Suppressor macrophage treated with lipopolysaccharide for 4 hours (primary cell): Measurements from ENCODE around the gene USP24.

Experiments used
- DNase-seq: peaks from one replicate; pipeline ENCODE4 v3.0.0-alpha.2; 2020

The USP24 gene

DNA sequence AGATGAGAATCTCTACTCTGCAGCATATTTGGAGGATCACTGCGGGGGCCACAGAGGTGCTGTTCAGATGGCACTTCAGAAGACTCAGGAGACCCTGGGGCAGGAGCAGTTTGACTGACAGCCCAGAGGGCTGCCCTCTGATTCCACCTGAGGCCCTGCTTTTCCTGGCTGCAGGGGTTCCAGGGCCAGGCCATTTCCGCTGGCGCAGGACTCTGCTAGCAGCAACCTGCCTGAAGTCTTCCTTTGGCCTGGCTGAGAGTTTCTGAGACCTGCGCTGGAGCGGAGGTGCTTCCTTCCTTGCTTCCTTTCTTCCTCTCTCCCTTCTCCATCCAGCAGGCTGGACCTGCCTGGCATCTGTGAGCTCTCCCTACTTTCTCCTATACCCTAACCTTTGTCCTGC is 164.0 kb downstream of the USP24 start:
- DNase-seq: no peak

DNA sequence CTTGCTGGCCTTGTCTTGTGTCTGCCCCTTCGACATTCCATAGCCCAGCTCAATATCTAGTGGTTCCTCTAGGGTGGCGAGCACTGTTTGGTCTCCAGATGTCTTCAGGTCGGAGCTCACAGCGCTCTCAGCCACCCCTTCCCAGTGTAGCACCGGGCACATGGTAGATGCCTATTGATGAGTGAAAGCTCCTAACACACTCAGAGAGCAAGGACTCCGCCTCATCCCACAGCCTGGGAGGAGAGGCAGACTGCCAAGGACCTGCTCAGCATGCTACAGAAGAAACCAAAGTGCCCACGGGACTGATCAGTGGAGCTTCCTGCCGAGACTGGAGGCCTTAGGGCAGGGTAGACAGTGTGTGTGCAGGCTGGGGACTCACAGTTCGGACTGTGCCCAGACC is 164.9 kb downstream of the USP24 start:
- no peak for DNase-seq

DNA sequence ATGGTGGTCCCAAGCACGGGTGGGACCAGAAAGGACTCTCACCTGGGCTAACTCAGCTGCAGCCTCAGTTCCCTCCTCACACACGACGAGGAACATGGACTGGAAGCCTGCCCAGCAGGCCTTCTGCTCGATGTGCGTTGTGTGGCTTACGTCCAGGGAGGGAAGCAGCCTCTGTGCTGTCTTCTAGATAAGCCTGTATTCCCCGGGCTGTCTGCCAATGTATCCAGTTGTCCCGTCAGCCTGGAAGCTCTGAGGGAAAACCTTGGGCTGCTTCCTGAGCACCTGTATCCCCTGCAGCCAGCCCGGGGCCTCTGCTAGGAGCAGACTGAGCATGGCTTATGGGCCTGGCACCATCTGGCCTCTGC is 165.3 kb downstream of the USP24 start:
- no peak for DNase-seq

DNA sequence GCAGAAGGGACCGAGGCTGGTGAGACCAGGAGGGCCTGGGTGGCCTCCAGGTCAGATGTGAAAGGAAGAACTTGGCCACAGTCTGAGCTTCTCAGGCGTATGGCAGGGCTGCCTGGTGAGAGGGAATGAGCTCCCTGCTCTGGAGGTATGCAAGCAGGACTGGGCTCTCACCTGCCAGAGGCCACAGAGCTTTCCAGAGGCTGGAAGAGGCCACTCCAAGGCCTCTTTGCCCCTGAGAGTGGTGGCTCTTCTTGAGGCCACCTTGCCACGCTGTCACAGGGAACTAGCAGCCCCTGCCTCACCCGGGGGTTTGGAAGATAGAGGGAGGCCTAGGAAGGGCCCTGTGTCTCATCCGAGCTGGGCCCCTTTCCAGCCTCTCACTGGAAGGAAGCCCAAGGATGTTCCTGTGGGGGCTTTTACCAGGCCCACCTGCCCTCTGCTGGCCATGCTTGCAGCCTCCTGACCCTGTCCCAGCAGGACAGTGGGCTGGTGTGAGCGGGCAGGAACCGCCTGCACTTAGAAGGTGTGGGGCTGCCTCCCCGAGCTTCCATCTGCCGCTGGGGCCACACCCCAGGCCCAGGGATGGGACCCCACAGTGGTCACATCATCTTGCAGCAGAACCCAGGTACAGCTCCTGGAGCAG is 165.8 kb downstream of the USP24 start:
- DNase-seq: no peak

DNA sequence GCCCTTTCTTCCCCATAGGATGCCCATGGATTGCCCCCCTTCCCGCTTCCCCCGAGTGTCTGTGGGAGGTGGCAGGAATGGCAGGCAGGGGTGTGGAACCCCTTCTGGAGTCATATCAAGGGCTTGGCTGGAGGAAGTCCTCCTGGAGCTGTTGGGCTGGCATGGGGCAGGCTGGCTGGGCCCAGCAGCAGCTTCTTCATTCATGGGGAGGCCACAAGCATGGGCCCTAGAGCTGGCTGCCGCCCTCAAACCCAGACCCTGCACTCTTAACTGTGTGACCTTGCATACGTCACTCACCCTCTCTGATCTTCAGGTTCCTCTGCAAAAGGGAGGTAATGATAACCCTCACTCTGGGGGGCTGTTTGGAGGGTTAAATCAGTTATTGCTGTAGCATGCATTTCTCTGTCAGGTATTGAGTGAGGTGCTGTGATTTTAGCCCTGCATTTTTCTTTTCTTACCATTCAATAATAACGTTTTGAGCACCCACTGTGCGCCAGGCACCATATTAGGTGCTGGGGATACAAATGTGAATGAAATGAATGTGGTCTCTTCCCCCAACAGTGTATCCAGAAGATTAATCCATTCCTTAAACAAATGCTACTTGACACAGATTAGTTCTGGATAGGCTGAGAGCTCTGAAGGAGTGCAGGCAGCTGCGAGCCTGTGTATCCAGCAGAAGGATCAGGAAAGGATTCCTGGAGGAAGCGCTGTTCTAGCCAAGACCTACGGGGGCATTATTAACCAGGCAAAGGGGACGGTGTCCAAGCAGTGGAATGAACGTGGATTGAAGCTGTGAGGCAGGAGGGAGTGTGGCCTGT is 166.5 kb downstream of the USP24 start:
- no peak for DNase-seq

DNA sequence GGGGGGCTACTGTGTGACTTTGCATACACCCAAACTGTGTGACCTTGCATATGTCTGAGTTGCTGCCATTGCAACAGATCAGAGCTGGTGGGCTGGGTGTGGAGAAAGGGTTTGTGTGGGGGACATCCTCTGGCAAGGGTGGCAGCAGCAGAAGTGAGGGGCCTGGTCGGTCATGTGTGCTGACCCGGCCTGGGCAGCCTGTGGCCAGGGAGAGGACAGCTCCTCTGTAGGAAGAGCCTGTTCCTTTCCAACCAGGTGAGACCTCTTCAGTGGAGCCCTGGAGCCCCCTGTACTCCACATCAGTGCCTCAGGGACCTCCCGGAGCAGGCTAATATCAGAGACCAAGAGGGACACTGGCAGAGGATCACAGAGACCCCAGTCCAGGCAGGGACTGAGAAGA is 167.6 kb downstream of the USP24 start:
- no peak for DNase-seq

DNA sequence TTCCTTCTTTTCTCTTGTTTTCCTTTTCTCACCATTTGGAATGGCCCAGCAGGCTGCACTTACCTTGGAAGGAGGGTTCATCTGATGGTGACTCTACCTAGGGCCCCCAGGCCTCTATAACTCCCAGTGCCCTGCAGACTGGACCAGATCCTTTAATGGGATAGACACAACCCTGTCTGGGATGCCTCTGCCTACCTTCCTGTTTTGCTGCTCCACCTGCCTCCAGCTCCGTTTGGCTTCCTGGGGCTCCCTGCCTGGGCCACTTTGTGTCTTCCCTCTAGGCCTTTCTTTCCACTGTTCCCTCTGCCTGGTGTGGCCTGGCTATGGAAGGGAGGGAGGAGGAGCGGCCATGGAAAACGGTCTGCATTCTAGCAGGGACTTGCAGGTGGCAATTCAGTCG is 168.3 kb downstream of the USP24 start:
- no peak for DNase-seq

DNA sequence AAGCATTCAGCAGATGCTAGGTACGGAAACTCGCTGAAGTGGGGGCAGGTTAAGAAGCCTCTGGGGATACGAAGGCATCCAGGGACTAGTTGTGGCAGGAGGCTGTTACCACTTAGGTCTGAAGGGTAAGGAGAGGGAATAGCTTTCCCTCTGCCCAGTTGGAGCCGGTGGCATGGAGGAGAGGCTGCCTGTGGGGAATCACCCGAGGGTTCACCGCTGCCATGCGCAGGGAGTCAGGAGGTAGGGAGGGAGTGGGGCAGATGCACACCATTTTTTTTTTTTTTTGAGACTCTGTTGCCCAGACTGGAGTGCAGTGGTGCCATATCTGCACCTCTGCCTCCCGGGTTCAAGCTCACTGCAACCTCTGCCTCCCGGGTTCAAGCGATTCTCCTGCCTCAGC is 169.7 kb downstream of the USP24 start:
- DNase-seq: no peak

DNA sequence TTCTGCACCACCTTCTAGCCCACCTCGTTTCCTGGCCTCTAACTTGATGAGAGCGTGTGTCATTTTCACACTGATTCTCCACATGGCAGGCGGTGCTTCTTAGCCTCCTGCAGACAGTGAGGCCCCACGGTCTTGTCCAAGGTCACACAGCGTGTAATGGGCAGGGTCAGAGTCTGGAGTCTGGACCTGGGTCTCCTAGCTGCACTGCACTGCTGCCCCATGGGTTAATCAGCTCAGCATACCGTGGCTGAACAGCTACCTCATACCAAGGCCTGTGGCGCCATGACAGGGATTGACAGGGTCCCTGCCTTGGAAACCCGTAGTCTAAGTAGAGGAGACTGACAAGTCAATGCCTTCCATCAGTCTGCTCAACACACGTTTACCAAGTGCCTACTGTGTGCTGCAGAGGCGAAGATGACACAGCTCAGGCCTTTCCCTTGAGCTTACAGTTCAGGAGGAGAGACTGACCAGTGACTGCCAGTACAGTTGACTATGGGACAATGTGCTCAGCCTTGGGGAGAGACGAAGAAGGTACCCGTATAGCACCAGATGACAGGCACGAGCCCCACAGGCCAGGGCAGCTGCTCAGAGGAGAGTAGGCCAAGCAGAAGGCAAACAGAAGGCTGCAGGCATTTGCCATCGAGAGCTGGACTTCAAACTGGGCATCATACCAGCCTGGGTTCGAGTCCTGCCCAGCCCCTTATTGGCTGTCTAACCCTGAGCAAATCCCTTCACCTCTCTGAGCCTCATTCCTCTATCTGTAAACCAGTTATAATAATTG is 170.4 kb downstream of the USP24 start:
- no peak for DNase-seq

DNA sequence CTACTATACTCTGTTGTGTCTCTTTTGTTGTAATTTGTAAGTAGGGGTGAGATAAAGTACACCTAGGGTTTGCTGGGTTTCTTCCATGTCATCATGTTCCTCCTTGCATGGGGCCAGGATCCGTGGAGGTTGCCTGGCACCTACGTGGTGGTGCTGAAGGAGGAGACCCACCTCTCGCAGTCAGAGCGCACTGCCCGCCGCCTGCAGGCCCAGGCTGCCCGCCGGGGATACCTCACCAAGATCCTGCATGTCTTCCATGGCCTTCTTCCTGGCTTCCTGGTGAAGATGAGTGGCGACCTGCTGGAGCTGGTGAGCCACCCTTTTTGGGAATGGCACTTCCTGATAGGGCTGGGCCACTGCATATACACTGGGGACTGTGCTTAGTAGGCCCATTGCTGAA is 171.4 kb downstream of the USP24 start:
- no peak for DNase-seq

DNA sequence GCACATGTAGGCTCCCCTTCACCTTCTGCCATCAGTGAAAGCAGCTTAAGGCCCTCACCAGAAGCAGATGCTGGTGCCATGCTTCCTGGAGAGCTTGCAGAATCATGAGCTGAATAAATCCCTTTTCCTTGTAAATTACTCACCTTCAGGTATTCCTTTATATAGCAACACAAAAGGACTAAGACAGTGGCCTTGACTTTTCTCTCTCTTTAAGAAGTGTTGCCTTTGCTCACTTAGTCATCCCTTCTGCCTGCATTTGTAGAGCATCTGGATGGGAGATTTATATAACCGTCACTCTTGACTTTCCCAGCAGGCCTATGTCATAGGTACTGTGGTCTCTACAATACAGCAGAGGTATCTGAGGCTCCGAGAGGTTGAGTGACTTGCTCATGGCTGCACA is 172.2 kb downstream of the USP24 start:
- DNase-seq: no peak

DNA sequence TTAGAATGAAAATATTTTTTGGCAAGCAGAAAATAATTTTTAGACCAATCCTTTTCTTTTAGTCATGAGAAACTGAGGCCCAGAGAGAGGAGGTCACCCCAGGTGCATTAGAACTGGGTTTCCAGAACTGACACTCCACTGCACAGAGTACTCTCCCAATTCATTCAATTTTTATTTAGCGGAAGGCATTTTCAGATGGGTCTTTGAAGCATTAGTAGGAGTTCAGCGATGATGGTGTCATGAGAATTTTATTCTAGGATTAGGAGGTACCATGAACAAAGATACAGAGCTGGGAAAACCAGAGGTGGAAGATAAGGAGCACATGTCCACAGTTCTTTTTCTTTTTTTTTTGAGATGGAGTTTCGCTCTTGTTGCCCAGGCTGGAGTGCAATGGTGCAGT is 173.6 kb downstream of the USP24 start:
- no peak for DNase-seq

DNA sequence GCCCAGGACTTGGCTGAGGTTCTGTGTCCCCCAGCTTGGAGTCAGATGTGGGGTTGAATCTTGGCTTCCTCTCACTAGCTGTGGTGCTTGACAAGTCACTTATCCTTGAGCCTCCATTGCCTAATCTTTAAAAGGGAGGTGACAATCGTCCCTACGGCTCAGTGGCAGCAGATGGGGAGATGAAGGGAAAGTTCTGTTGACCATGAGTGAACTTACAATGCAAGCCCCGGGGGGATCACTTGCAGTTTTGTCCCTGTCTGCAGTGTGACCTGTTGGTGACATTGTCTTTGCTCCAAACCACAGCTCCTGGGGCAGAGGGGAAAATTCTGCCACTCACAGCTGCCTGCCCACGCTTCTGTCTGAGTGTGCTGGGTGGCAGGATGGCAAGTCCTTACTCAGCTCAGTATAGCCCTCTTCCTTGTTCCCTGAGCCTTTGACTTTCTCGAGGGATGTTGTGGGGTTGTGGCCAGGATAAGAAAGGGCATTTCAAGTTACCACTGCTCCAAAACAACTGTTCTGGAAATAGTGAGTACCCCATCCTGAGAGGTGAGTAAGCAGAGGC is 174.2 kb downstream of the USP24 start:
- DNase-seq: no peak

DNA sequence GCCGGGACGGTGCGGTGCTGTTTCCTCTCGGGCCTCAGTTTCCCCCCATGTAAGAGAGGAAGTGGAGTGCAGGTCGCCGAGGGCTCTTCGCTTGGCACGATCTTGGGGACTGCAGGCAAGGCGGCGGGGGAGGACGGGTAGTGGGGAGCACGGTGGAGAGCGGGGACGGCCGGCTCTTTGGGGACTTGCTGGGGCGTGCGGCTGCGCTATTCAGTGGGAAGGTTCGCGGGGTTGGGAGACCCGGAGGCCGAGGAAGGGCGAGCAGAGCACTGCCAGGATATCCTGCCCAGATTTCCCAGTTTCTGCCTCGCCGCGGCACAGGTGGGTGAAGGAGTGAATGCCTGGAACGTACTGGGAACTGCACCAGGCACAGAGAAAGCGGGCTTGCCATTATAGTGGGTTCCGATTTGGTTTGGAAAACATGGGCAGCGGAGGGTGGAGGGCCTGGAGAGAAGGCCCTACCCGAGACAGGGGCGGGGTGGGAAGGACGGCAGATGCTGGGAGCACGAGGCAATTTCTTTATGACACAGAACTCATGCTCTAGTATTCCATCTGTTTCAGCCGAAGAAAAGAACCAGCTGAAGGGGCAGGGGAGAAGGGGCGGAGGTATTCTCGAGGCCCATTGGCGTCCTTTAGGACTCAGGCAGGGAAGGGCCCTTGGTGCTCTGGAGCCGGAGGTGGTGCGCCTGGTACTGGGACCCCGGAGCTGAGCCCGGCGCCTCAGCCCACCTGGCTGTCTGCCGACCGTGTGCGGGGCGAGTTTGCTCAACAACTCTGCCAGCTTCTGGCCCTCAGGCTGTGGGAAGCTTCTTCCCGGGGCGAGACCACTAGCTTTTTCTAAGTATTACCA is 174.9 kb downstream of the USP24 start:
- no peak for DNase-seq

DNA sequence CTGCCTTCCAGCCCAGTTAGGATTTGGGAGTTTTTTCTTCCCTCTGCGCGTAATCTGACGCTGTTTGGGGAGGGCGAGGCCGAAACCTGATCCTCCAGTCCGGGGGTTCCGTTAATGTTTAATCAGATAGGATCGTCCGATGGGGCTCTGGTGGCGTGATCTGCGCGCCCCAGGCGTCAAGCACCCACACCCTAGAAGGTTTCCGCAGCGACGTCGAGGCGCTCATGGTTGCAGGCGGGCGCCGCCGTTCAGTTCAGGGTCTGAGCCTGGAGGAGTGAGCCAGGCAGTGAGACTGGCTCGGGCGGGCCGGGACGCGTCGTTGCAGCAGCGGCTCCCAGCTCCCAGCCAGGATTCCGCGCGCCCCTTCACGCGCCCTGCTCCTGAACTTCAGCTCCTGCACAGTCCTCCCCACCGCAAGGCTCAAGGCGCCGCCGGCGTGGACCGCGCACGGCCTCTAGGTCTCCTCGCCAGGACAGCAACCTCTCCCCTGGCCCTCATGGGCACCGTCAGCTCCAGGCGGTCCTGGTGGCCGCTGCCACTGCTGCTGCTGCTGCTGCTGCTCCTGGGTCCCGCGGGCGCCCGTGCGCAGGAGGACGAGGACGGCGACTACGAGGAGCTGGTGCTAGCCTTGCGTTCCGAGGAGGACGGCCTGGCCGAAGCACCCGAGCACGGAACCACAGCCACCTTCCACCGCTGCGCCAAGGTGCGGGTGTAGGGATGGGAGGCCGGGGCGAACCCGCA is 175.7 kb downstream of the USP24 start, which contains the start of gene PCSK9:
Gene PCSK9 (plus strand): TSS at position 207 of the 741 bp plus-strand sequence. CDS start 290 bp downstream, at position 497.
- DNase-seq: no peak

DNA sequence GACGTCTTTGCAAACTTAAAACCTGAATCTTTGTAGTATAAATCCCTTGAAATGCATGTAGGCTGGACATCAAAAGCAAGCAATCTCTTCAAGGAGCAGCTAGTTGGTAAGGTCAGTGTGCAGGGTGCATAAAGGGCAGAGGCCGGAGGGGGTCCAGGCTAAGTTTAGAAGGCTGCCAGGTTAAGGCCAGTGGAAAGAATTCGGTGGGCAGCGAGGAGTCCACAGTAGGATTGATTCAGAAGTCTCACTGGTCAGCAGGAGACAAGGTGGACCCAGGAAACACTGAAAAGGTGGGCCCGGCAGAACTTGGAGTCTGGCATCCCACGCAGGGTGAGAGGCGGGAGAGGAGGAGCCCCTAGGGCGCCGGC is 176.2 kb downstream of the USP24 start:
- DNase-seq: no peak

DNA sequence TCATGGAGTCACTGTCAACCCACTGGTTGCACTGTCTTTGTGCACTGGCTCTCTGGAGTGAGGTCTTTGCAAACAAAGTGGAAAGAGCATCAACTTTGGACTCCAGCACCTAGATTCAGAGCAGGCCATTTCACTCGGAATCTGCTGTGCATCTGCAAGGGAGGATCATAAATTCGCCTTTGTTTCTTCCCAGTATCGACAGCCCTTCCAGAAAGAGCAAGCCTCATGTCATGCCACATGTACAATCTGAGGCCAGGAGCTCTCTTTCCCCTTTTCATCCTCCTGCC is 176.7 kb downstream of the USP24 start:
- DNase-seq: no peak

DNA sequence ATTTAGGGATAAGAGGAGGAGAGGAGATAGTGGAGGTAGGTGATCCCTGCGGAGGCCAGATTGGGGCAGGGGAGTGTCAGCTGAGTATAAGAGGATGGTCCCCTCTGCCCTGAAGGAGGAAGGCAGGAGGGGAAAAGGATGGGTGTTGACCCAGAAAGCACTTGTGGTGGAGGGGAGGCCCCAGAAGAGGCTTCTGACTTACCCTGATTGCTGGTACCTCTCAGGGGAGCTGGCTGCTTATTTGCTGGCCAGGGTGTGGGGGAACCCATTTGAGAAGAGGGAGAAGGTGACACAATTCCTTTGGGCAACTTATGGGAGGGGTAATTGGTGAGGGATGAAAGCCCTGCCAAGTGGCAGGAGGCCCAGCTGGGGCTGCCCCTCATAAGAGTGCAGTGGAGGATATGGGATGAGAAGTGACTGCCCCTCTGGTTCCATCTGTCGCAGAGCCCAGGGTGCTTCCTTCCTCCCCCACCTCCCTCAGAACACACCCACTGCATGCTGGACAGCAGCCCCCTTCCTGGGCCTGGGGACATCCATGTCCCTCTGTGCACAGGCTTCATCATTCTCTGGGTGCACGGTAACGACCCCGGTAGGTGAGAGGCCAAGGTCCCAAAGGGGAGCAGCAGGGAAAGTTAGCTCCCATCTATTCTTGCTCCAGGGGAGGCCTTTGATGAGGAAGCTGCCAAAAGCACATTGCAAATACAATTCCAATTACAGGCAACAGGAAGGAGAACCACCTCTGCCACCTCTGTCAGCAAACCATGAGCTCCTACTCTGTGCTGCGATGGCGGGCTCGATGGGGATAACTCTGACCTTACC is 177.2 kb downstream of the USP24 start:
- no peak for DNase-seq

DNA sequence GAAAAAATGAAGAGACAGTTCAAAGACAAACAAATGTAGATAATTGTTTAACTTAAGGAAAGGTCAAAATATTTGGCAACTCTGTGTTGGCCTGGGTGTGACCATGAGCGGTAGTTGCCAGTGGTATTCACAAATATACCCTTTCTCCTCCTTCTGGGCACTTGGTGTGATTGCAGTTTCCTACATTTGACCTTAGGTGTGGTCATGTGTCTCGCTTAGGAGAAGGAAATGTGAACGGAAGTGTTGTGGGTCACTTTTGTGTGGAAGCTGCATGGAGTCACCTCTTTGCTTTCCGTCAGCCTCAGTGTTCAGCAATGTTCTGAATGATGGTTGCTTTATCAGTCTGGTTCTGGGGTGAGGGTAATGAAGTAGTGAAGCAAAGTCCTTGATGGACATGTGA is 179.3 kb downstream of the USP24 start:
- peak; percentile 55 for DNase-seq

DNA sequence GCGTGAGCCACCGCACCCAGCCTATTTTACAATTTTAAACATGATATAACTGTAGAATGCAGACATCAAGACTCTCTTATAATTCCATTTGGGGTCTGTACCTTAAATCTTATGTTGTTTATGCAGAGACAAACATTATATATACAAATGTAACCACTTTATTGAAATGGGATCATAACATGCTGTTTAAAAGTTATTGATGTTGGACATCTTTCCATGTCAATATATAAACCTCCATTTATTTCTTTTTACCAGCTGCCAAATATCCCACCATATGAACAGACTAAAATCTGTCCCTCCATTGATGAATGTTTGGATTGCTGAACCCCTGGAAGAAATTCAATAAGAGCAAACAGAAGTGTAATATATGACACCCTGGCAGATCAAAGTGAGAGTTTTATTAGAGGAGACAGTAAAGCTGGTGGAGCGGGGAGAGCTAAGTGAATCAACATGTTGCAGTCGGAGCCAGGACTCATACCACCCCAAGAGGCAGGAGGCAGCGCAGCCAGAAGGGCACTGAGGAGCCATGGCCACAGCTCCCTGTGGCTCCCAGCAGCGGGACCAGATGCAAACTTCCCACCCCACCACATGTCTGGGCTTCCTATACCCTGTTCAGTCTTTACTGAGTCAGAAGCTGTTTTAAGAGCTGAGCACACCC is 180.6 kb downstream of the USP24 start:
- no peak for DNase-seq

DNA sequence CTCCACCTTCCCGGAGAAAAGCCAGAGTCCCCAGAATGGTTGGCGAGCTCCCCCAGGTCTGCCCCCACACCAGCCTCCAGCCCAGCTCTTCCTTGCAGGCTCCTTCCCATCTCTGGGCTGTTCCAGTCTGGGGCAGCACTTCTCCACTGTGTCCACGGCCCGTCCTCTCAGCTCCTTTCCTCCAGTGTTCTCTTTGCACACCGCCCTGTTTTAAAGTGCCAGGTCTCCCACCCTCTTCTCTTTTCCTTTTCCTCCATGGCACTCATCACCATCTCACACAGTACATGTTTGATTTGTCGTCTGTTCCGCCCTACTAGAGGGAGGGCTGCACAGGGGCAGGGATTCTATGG is 181.9 kb downstream of the USP24 start:
- no peak for DNase-seq
